HG02798 (cell line): ENCODE results near the gene C1GALT1C1L.
"Not testable (repeated sequence)": the region's sequence is repeated elsewhere in the genome, so short reads cannot be mapped to it uniquely, and the experiment has no call there.

Source experiments
- ATAC-seq: cut with Tn5 transposase; IDR thresholded peaks from one replicate; pipeline ENCODE4 v1.9.1; 2021; ENCODE audit warnings: mild to moderate bottlenecking; ENCODE audit not compliant: unreplicated experiment, poor library complexity

The C1GALT1C1L gene

DNA sequence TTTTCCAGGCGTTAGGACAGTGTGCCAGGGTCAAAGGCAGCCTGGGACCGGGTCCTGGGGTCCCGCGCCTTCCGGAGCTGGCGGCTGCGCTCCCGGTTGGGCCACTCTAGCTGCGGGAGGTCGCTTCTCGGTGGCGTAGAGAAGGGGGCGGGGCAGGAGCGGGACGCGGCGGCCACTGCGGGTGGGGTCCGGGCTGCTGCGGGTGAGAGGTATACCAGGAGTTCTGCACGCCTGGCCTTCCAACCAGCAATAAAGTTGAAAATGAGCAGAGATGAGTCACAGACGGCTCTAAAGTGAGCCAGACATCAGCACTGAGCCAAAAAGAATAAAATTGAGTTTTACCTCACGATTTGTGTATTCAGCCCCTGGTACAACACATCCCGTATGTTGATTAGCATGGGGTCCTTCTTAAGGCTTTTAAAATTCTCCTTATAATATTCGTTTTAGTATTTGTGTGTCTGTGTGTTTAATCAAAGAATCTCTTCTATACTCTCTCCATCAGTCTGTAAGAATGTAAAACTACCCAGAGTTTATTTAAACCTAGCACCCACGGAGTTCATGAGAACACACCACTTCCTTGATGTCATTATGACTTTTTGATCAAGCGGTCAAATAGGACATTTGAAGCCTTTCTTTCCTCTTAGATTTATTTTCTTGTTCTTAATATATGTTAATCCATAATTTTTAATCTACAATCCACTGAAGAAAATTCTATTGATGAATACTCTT lies at the start of gene C1GALT1C1L:
Gene C1GALT1C1L, minus strand, starts transcription at position 108 of the 729 bp plus-strand sequence. Its CDS starts 107 bp downstream, at position 1.
- no peak for ATAC-seq

DNA sequence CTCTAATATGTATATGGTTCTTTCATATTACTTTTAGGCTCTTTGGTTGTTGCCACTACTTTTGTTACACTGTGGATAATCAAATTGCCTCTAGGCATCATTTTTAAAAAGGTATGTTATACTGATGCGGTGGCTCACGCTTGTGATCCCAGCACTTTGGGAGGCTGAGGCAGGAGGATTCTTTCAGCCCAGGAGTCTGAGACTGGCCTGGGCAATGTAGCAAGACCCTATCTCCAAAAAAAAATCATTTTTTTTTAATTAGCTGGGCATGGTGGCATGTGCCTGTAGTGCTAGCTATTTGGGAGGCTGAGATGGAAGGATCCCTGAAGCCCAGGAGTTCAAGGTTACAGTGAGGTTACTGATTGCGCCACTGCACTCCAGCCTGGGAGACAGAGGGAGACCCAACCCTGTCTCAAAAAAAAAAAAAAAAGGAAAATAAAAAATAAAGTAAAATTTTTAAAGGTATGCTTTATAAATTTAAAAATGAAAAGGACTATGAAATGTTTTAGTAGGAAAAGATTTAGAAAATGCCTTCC lies 49.5 kb upstream of the C1GALT1C1L start:
- ATAC-seq, result no peak

DNA sequence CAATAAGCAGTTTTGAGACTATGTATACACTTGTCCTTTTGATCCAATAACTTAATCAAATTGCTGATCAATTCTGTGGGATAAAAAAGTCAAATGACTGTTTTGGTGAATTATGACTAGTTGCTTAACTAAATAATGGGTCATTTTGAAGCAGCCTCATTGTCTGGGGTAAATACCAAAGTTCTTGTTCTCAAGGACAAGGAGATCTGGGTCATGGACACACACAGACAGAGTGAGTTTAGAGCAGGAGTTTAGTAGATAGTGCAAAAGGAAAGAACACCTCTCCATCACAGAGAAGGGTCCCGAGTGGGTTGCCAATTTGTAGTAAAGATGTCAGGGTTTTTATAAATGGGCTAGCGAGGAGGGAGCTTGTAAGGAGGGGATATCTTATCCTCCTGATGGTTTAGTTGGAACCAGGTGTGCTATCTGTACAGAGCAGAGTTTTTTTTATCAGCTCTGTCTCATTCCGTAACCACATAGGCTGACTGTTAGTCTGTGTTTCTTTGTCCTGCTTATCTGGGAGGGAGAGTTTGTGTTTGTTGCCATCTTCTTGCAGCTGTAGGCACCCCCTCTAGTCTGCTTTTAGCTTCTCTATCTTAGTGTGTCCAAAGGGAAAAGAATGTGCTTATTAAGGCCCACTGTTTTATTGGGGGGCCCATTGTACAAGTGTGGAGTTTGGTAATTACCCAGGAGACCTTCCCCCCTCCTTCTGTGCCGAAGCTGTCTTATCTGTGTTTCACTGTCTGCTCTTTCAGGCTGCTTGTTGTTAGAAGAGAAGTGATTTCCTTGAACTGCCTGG lies 48.7 kb upstream of the C1GALT1C1L start:
- no peak for ATAC-seq

DNA sequence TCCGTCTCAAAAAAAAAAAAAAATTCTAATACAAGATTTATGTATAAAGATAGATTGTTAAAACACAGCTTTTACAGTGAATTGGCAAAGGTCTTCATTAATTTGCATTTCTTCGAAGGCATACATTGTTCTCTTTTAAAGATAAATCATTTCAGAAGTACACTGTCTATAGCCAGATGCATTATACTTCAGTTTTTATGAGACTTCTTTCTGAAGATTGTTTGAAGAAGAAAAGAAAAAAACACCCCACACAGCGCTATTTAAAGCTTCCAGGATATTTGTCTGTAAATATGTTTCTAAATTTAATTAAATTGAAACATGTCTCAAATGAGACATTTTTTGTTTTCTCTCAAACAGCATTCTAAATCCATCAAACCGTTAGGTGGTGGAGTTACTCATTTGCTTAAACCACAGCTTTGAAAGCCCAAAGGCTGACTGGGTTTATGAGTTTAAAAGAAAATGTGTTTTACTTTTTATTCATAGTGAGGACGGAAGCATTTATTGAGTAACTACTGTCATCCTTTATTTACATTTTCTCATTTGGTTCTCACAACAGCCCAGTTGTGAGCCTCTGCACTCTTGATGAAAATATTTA lies 42.4 kb upstream of the C1GALT1C1L start:
- ATAC-seq, result peak; percentile 65

DNA sequence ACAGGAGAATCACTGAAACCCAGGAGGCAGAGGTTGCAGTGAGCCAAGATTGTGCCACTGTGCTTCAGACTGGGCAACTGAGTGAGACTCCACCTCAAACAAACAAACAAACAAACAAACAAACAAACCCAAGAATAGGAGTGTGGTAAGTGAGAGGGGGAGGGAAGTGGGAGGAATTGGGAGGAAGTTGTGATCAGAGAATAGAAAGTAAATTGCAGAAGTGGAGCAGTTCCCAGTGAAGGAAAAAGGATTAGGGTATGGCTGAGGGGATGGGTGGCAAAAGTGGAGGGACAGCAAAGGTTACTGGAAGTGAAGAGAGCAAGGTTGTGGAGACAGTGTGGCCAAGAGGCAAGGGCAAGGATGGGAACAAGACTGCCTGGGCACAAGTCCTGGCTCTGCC lies 41.1 kb upstream of the C1GALT1C1L start:
- ATAC-seq, result no peak

DNA sequence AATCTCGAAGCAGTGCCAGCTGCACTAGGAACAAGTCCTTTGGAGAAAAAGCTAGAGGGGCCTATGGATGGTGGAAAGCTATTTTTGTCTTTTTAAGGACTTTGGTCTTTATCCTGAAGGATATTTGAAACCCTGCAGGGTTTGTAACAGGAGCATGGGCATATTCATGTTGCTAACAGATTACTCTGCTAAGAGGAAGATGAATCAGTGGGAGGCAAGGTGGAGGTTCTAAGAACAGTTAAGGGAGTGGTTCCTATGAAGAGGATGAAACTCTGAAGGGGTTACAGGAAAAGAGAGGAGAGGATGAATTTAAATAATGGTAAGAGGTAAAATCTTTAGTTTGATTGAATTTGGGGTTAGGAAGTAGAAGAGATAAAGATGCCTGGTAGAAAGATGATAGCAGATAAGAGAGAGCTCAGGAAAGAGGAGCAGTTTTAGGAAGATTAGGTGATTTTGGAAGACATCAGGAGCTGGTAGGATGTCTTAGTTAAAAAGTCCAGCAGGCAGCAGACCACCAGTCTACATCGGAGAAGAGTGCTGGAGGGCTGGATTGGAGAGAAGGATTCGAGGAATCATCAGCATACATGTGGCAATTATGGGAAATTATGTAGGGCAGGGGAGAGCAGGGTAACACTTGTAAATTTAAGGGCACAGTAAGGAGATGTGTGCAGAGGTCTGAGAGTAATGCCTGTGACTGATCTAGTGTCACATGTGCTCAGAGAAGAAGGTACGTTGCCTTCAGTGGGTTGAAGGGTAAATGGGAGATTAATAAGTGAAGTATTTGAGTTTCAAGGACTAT lies 39.3 kb upstream of the C1GALT1C1L start:
- no peak for ATAC-seq

DNA sequence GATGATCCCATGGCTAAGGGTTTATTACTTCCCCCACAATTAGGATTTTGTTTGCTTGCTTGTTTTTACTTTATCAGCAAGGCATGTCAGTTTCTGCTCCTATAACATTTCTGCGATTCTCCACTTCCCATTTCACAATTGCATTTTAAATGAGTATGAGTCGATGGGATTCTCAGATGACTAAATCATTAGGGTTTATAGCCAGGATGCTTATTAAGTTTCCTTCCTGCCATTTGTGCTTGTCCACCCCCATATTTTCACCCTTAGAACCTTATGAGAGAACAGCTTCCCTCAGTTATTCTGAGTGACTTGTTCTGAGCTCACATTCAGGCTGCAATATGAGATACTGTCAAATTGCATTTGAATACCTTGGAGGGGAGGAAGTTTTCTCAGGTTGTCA lies 37.9 kb upstream of the C1GALT1C1L start:
- no peak for ATAC-seq

DNA sequence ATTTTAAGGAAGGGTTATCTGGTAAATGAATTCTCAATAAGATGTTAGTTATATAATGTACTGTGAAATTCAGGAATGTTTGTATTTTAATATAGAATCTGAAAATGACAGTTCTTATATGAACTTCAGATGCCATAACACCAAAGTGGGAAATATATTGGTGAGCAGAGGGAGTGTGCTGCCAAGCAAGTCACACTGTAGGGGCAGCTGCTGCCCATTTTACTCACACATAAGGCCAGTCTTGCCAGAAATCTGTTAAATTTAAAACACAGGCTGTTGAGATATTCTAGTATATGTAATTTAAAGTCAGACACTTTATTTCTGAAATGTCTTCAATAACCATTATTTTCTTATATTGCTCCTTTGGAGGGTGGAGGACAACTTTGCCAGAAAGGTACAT lies 34.6 kb upstream of the C1GALT1C1L start:
- ATAC-seq, result no peak

DNA sequence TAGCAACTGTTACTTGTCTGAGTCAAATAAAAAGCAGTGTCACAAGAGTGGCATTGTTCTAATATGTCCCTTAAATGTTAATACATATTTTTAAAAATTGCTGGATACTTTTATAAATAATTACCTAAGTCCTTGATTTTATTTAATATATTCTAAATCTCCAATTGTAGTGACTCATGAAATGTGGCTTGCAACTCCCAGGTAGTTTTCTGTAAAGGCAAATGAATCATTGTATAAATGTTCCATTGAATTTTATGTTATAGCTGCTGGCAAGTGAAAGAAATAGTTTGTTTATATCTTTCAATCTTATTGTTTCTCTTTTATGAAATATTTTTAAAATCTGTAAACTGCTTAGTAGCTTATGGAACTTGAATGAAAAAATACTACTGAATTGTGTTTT lies 32.7 kb upstream of the C1GALT1C1L start:
- ATAC-seq, result no peak

DNA sequence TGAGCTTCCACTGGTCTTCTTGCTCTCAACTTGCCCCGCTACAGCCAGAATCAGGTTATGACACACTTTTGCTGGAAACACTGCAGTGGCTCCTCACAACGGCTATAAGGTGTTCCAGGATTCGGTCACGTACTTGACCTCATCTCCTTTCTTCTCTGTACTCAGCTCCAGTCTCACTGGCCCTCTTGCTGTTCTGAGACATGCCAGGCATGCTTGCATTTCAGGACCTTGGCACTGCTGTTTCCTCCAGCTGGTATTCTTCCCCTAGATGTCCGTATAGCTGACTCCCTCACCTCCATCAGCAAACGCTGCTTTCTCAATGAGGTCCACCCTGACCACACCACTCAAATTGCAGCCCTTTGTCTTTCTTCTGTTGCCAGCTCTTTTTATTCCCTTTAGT lies 31.9 kb upstream of the C1GALT1C1L start:
- ATAC-seq, result no peak

DNA sequence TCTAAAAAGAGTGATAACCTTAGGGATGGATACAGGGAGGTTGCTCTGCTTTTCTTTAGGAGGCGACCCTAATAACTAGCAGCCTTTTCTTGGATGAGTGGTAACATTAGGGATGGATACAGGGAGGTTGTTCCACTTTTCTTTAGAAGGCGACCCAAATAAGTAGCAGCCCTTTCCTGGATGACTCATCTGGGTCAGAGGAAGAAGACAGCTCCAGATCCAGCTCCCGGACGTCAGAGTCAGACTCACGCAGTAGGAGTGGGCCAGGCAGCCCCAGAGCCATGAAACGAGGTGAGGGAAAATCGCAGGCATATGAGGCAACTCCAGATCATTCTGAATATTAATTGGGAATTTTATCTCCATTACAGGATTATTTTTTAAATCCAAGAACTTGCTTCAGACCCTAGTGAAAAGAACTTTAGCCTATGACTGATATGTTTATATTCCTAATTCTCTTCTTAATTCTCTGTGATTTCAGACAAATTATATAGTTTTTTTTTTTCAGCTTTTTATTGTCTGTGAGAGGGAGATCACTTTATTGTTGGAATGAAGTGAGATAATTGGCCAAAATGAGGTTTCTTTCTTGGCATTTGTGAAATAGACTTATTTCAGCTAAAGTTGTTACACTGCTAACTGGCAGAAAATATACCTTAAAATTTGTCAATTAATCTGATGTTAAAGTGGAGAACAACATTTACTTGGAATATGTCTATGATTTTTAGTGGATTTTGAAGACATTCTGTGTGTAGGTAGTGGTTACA lies 31.2 kb upstream of the C1GALT1C1L start:
- ATAC-seq, result no peak

DNA sequence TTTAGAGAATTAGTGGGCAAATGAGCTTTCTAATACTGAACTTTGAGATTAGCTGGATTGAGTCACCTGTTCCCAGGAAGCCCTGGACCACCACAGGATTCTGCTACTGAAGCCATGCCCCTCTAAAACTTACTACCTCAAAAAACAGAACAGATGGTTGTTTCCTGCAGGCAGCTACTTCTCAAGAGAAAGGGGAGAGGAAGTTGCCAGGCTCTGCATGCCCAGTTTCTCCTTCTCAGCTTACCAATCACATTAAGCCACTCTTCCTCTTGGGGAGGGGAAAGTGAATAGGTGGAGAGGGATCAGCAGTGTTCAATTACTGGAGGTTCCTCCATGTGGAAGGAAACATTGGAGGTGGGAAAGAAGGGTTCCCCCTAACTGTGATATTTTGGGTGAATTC lies 24.9 kb upstream of the C1GALT1C1L start:
- no peak for ATAC-seq

DNA sequence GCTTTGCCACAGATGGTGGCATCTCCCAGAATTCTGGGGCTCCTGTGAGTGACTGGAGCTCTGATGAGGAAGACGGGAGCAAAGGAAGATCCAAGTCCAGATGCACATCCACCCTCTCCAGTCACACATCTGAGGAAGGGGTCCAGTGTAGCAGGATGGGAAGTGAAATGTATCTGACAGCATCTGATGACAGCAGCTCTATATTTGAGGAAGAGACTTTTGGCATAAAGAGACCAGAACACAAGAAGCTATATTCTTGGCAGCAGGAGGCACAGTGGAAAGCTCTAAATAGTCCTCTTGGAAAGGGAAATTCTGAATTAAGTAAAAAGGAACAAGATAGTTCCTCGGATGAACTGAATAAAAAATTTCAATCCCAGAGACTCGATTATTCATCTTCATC lies 23.5 kb upstream of the C1GALT1C1L start:
- ATAC-seq, result no peak

DNA sequence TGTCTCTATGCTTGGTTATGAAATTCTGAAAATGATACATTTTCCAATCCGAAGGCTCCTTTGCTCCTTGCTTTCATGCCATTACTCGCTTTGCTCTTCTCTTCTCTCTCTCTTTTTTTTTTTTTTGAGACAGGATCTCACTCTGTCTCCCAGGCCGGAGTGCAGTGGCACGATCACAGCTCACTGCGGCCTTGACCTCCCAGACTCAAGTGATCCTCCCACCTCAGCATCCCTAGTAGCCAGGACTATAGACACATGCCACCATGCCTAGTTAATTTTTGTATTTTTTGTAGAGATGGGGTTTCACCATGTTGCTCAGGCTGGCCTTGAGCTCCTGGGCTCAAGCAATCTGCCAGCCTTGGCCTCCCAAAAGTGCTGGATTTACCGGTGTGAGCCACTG lies 21.9 kb upstream of the C1GALT1C1L start:
- not testable (repeated sequence) for ATAC-seq

DNA sequence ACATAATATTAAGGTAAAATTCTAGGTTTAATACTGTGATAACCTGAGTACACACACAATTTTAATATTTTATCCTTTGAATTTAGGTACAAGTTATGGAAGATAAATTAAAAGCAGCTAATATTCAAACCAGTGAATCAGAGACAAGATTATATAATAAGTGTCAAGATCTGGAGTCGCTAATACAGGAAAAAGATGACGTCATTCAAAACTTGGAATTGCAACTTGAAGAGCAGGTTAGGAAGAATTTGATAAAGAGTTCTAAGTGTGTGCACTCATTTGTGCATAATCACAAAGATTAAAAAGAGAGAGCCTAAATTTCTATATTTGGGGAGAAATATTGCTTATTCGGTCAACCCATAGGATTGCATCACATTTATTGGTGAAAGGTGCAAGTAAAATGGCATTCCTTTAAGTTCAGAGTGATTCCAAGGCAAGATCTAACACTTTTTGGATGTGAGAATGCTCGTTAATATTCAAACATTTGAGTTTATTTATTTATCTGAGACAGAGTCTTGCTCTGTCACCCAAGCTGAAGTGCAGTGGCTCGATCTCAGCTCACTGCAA lies 16.3 kb upstream of the C1GALT1C1L start:
- ATAC-seq, result no peak

DNA sequence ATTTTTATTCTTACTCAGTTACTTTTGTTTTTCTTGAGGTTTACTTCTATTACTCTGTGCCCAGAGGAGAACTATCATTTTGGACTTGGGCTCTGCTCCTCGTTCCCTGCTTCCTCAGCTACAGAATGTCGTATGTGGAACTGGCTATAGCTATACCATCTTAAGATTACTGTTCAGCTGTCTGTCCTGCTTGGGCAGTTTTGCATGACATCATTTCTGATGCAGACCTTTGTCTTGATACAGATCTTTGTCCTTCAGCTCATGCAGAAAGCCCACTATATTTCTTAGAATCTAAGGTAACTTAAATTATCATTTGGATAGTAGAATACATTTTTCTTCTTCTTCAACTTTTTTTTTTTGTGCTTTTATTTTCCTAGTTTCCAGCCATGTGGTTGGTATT lies 13.8 kb upstream of the C1GALT1C1L start:
- no peak for ATAC-seq

DNA sequence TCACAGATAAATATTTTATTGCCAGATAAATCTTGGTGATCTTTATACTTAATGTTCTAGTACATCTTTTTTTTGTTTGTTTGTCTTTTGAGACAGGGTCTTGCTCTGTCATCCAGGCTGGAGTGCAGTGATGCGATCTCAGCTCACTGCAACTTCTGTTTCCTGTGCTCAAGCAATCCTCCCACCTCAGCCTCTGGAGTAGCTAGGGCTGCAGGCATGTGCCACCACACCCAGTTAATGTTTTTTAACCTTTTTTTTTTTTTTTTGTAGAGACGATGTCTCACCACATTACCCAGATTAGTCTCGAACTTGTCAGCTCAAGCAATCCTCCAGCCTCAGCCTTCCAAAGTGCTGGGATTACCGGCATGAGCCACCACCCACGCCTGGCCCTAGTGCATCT lies 9.1 kb upstream of the C1GALT1C1L start:
- ATAC-seq, result no peak

DNA sequence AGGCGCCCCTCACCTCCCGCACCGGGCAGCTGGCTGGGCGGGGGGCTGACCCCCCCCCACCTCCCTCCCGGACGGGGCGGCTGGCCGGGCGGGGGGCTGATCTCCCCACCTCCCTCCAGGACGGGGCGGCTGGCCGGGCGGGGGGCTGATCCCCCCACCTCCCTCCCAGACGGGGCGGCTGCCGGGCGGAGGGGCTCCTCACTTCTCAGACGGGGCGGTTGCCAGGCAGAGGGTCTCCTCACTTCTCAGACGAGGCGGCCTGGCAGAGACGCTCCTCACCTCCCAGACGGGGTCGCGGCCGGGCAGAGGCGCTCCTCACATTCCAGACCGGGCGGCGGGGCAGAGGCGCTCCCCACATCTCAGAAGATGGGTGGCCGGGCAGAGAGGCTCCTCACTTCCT lies 1.6 kb upstream of the C1GALT1C1L start:
- not testable (repeated sequence) for ATAC-seq

DNA sequence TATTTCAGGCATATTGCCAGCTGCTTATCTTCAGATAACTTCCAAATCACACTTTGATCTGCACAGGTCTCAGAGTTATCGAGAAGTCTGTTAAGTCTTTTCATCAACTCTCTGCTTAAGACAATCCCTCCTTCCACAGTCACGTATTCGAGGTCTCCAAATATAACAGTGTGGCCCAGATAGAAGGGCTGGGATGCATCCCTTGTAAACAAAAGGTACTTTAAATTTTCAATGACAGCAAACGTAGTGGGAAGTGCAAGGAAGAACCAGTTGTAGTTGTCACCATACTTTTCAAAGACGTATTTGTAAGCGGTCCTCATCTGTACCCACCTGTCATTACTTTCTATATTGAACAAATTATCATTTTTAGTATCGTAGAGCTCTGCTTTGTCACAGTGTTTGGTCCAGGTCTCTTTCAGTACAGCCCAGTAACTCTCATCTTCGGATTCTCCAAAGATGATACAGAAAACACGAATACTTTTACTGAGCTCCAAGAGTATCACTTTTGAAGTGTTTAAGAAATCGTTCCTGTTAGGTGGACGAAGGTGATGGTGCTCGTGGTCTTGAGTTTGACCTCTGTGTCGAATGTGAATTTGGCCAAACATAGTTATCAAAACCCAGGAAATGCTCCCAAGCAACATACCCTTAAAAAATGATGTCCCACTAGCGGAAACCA lies 445 bp downstream of the C1GALT1C1L start:
- no peak for ATAC-seq
